Hair follicle dermal papilla cell (primary cell): ENCODE data around the gene TMEM222. TPM values are rescaled to one million over a fixed set of nuclear protein-coding genes. Genes with fewer than 3 reads are reported as not detected.

ENCODE experiments used
- small RNA-seq: library from RNA; depleted of rRNA; stranded (forward); fragments of <200 nt; gene quantifications from one replicate; pipeline ENCODE3, GENCODE V24; 2012
- total RNA-seq: library from RNA; depleted of rRNA; stranded (reverse); fragments of >200 nt; gene quantifications from 2 replicates; pipeline ENCODE4 v1.2.3, GENCODE V29; 2012

Gene TMEM222, protein sequence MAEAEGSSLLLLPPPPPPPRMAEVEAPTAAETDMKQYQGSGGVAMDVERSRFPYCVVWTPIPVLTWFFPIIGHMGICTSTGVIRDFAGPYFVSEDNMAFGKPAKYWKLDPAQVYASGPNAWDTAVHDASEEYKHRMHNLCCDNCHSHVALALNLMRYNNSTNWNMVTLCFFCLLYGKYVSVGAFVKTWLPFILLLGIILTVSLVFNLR
- 36.5 and 37.0 TPM in 2 replicates for total RNA-seq

DNA sequence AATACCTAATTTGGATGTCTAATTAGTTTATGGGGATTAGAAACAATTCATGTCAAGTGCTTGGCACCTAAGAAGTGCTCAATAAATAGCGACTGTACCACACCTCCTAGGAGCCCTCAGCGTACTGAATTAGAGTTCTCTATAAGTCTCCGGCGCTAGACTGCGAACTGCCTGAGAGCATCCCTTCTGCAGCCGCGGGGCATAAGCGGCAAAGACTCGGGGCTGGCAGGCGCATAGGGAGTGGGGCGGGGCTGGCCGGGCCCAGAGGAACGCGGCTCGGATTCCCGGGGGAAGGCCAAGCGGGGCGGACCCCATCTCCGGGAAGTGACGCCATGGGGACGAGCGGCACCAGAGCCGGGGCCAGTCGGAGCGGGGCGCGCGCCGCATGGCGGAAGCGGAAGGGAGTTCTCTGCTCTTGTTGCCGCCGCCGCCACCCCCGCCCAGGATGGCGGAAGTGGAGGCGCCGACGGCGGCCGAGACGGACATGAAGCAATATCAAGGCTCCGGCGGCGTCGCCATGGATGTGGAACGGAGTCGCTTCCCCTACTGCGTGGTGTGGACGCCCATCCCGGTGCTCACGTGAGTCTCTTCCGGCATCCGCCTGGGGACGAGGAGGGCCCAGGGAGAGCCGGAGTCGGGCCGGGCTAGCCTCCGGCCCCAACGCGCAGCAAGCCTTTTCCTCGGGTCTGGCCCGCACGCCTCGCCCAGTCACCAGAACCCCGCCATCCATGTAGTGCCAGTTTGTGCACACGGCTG lies at the start of gene TMEM222:
Gene TMEM222, plus strand, starts transcription at position 351 of the 756 bp plus-strand sequence. Its CDS starts 35 bp downstream, at position 386.

DNA sequence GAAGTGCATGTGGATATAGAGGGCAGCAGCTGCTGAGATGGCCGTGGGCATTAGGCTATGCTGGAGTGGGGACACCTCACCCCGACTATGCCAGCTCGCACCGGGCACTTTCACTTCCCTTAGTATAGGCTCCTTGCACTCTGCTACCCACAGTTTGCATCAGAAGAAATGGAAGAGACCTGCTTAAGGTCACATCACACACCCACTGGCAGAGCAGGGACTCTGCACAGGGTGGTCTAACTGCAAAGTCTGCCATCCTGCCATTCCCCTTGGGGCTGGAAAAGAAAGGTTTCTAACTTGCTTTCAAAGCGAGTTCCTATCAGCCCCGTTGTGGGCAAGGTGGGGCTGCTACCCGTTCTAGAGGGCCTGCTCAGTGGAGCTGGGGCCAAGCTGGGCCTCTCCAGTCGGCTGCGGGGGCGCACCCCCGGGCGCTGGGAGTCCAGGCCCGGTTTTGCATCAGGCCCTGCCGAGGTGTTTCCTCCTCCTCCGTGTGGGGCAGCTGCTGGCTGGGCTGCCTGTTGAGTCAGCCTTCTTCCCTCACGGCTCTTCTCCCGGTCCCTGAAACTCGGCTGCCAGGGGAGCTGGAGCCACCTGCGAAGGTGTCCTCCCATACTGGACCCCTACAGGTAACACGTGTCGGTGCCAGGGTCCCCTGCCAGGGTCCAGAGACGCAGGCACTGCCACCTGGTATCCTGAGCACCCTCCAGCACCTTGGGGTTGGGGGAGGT lies 19.7 kb downstream of the TMEM222 start, which contains the start of gene SYTL1:
Gene SYTL1, plus strand, starts transcription at position 498 of the 728 bp plus-strand sequence. CDS start 3,313 bp downstream, outside the sequence.

DNA sequence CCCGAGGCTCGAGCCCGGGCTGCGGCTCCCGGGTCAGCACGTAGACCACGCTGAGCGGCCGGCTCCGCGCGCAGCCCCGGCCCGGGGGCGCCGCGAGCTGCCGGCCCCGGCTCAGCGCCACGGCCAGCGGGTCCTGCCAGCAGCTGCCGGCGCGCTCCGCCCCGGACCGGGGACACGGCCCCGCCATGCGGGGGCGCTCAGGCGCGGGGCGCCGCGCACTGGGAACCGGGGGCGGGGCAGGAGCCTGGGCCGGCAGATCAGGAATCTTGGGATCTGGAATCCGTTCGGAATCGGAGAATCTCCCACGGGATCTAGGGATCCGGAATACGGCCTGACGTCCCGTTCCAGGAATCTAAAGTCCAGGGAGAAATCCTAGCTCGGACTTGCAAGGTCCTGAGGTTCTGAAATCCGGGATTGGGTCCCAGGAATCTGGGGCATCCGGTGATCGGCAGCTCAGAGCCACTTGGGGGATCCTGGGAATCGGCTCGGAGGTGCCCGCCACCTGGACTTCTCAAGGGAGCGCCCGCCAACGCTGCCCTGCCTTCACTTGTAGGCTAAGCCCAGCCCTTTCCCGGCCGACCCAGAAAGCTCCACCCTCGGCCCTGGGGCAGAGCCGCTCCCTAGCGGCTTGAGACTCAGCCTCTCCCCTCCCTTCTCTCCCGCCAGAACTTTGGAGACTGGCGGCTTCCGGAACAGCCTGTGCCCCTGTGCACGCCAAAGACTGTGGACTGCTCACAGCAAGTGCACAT lies 44.6 kb downstream of the TMEM222 start, which contains the start of gene MAP3K6:
Gene MAP3K6, minus strand, starts transcription at position 551 of the 749 bp plus-strand sequence. Its CDS starts 364 bp downstream, at position 187.

GRCh38 chr1:27374362-27375086 lies 52.6 kb downstream of the TMEM222 start, which contains the start of gene FCN3:
TSS of gene FCN3 (minus strand) at chr1:27374824. CDS start at chr1:27374818, 6 bp downstream.

DNA sequence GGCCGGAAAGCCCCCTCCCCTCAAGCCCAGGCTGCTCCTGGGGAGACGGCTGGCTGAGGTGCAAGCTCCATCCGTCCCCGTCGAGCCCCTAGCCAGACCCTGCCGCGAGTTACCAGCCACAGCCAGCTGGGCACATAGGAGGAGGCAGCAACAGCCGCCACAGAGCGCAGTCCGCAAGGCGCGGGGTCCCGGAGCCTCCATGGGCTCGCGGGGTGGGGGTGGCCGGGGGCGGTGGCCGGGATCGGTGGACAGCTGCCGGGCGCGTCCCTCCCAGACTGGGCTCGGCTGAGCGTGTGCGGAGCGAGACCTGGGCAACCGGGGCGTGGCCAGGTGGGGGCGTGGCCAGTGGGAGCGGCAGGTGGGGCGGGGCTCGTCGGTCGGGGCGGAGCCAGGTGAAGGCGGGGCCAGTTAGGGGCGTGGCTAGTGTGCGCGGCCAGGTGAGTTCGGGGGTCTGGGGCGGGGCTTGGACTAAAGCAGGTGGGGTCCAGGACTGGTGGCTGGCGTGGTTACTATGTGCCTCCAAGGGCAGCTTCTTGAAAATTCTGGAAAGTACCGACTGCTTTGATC lies 61.2 kb downstream of the TMEM222 start, which contains the start of gene CD164L2:
Gene CD164L2, minus strand, starts transcription at position 295 of the 567 bp plus-strand sequence. Its CDS starts 94 bp downstream, at position 201.

Small RNA genes lying within 50 kb of the gene (small RNA-seq; reads per million reads assigned to genes)
- gene RNU6-48P = not detected

Other genes with a start within 250 kb of the TMEM222 start
- 4.2 and 4.7 TPM in 2 replicates for gene SLC9A1, start 167.0 kb upstream of the TMEM222 start, total RNA-seq
- 34.9 and 37.5 TPM in 2 replicates for gene WDTC1, start 87.5 kb upstream of the TMEM222 start, total RNA-seq
- 0.24 and 0.81 TPM in 2 replicates for gene SYTL1, start 19.9 kb downstream of the TMEM222 start, total RNA-seq
- 48.1 and 60.8 TPM in 2 replicates for gene MAP3K6, start 44.8 kb downstream of the TMEM222 start, total RNA-seq
- not detected in 2 replicates for gene FCN3, start 52.7 kb downstream of the TMEM222 start, total RNA-seq
- not detected in 2 replicates for gene CD164L2, start 61.2 kb downstream of the TMEM222 start, total RNA-seq
- gene GPR3, start 70.5 kb downstream of the TMEM222 start, total RNA-seq = 0.36 and 0.65 TPM in 2 replicates
- gene WASF2, start 168.0 kb downstream of the TMEM222 start, total RNA-seq = 26.1 and 28.7 TPM in 2 replicates